Fibroblast of lung (primary cell): ENCODE measurements around the gene EEF1A2. TPM values are rescaled to one million over a fixed set of nuclear protein-coding genes. Genes with fewer than 3 reads are reported as not detected.
A peak's percentile ranks its signal among the peaks of the same experiment; 100 is the strongest.

ENCODE experiments used
- DNase-seq, 2 donors: peaks; one replicate each; pipeline versions ENCODE4 v3.0.0 to v3.0.0-alpha.2; 2010; ENCODE audit warnings: low read depth in 2 of 2
- H2AFZ ChIP-seq: 2 replicates; pipeline ENCODE4 v1.5.1; 2012; ENCODE audit warnings: low read length, control low read depth, inconsistent platforms
- H3K27ac ChIP-seq: 2 replicates; pipeline ENCODE4 v1.5.1; 2011; ENCODE audit warnings: low read length, control low read depth; ENCODE audit not compliant: insufficient read depth
- H3K27me3 ChIP-seq: 2 replicates; pipeline ENCODE4 v1.5.1; 2011; ENCODE audit warnings: mild to moderate bottlenecking, low read length; ENCODE audit not compliant: control insufficient read depth, insufficient read depth
- H3K36me3 ChIP-seq: 2 replicates; pipeline ENCODE4 v1.5.1; 2011; ENCODE audit warnings: low read length; ENCODE audit not compliant: control insufficient read depth, insufficient read depth
- H3K4me1 ChIP-seq: 2 replicates; pipeline ENCODE4 v1.5.1; 2011; ENCODE audit warnings: low read length; ENCODE audit not compliant: control insufficient read depth, insufficient read depth; ENCODE audit errors: extremely low read depth
- H3K4me2 ChIP-seq: 2 replicates; pipeline ENCODE4 v1.5.1; 2011; ENCODE audit warnings: low read length, control low read depth; ENCODE audit not compliant: insufficient read depth; ENCODE audit errors: extremely low read depth
- H3K4me3 ChIP-seq, 4 experiments: fragments of 200-600 bp in 1 of 4; sonication (generic) in 1 of 4; replicated peaks in 1 of 4; 2 replicates each; pipeline ENCODE4 v1.5.1; 2011 to 2016; ENCODE audit warnings: low read length in 4 of 4, low read depth in 3 of 4, mild to moderate bottlenecking in 3 of 4, control low read depth in 2 of 4, inconsistent platforms in 1 of 4, mixed read lengths in 1 of 4; ENCODE audit not compliant: insufficient read depth in 1 of 4; ENCODE audit errors: control extremely low read depth in 1 of 4
- H3K79me2 ChIP-seq: 2 replicates; pipeline ENCODE4 v1.5.1; 2012; ENCODE audit warnings: mild to moderate bottlenecking, low read length, inconsistent platforms; ENCODE audit not compliant: control insufficient read depth, insufficient read depth
- H3K9ac ChIP-seq: 2 replicates; pipeline ENCODE4 v1.5.1; 2011; ENCODE audit warnings: mild to moderate bottlenecking, low read length, control low read depth; ENCODE audit not compliant: insufficient read depth
- H3K9me3 ChIP-seq: 2 replicates; pipeline ENCODE4 v1.5.1; 2012; ENCODE audit warnings: low read depth, low read length; ENCODE audit not compliant: control insufficient read depth, insufficient read depth
- H4K20me1 ChIP-seq: 2 replicates; pipeline ENCODE4 v1.5.1; 2011; ENCODE audit warnings: low read length; ENCODE audit not compliant: control insufficient read depth, insufficient read depth; ENCODE audit errors: extremely low read depth
- EZH2 ChIP-seq: IDR thresholded peaks from 2 replicates; pipeline ENCODE4 v1.5.1; 2012; ENCODE audit warnings: low read length, control low read depth, mild to moderate bottlenecking; ENCODE audit errors: missing control alignments
- polyA plus RNA-seq, 2 donors: library from polyadenylated mRNA; depleted of rRNA in 1 of 2; stranded (reverse) in 1 of 2; unstranded in 1 of 2; fragments of >200 nt; gene quantifications; 2 replicates each; pipeline ENCODE4 v1.2.1, GENCODE V29; 2011 to 2012; ENCODE audit warnings: missing spikeins in 1 of 2
- total RNA-seq: library from RNA; depleted of rRNA; stranded (reverse); fragments of >200 nt; gene quantifications from 2 replicates; pipeline ENCODE4 v1.2.1, GENCODE V29; 2014
- TF ChIP-seq, protein P1 (sequence below), 2 donors: IDR thresholded peaks in 1 of 2; conservative IDR thresholded peaks in 1 of 2; 1 replicate in 1 of 2; 2 replicates in 1 of 2; pipeline ENCODE4 v1.5.1; 2011 to 2012; ENCODE audit warnings: low read length in 2 of 2, control low read depth in 1 of 2, inconsistent platforms in 1 of 2, low read depth in 1 of 2, mild to moderate bottlenecking in 1 of 2

EEF1A2 gene
- total and polyA plus RNA-seq, 2 donors (not counting 1 experiment from before 2014, with no cell fraction given) = 0.16 to 1.7 TPM

DNA sequence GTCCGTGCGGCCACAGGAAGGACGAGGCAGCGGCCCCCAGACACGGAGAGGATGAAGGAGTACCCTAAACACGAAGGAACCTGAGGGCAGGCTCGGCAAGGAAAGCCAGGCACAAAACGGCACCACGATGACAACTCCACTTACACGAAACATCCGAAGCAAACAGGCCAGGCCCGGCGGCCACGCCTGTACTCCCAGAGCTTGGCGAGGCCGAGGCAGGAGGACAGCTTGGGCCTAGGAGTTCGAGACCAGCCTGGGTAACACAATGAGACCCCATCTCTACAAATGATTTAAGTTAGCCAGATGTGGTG, 39.9 kb downstream of the EEF1A2 start:
- TF ChIP-seq EZH2 = no peak
- TF ChIP-seq, protein P1, sequence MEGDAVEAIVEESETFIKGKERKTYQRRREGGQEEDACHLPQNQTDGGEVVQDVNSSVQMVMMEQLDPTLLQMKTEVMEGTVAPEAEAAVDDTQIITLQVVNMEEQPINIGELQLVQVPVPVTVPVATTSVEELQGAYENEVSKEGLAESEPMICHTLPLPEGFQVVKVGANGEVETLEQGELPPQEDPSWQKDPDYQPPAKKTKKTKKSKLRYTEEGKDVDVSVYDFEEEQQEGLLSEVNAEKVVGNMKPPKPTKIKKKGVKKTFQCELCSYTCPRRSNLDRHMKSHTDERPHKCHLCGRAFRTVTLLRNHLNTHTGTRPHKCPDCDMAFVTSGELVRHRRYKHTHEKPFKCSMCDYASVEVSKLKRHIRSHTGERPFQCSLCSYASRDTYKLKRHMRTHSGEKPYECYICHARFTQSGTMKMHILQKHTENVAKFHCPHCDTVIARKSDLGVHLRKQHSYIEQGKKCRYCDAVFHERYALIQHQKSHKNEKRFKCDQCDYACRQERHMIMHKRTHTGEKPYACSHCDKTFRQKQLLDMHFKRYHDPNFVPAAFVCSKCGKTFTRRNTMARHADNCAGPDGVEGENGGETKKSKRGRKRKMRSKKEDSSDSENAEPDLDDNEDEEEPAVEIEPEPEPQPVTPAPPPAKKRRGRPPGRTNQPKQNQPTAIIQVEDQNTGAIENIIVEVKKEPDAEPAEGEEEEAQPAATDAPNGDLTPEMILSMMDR (conservative IDR thresholded peaks at IDR 0.05 in 1 of 2, IDR thresholded peaks at IDR 0.05 in 1 of 2; ENCODE audit: low read depth in 1 of 2, low read length in 2 of 2) = no peak

GRCh38 chr20:63458170-63459069, 40.5 kb downstream of the EEF1A2 start:
- Histone ChIP-seq H3K36me3 (no peaks in the 10 kb centered on the region), H3K9me3 (no peaks in the 10 kb centered on the region), H3K27ac (no peak overlapping the region), H3K27me3 (peaks cover 19% of the 10 kb centered on the region), H3K4me2 (no peak overlapping the region), H3K79me2 (no peaks in the 10 kb centered on the region), H4K20me1 (no peaks in the 10 kb centered on the region), H3K4me3 (no peak overlapping the region), H3K9ac (no peak overlapping the region), H2AFZ (no peak overlapping the region), H3K4me1 (no peaks in the 10 kb centered on the region)
- no peak for DNase-seq
- no peak for TF ChIP-seq EZH2
- TF ChIP-seq, protein P1 (conservative IDR thresholded peaks at IDR 0.05 in 1 of 2, IDR thresholded peaks at IDR 0.05 in 1 of 2; ENCODE audit: low read depth in 1 of 2, low read length in 2 of 2) = no peak

More for the DNA sequence above, 39.9 kb downstream of the EEF1A2 start:
- no peaks in the 10 kb centered on the region for H3K4me1 ChIP-seq
- peaks cover 22% of the 10 kb centered on the region for H3K27me3 ChIP-seq
- H3K27ac ChIP-seq = no peak overlapping the region
- no peak overlapping the region for H3K9ac ChIP-seq
- H3K4me2 ChIP-seq = no peak overlapping the region
- no peak for DNase-seq
- H3K4me3 ChIP-seq = no peak overlapping the region
- no peak overlapping the region for H2AFZ ChIP-seq
- H3K9me3 ChIP-seq = no peaks in the 10 kb centered on the region
- no peaks in the 10 kb centered on the region for H3K36me3 ChIP-seq
- H4K20me1 ChIP-seq = no peaks in the 10 kb centered on the region
- H3K79me2 ChIP-seq = no peaks in the 10 kb centered on the region

- H3K4me2 ChIP-seq = no peak overlapping the region
- no peak overlapping the region for H2AFZ ChIP-seq
- peaks cover 17% of the 10 kb centered on the region for H3K27me3 ChIP-seq
- no peaks in the 10 kb centered on the region for H3K4me1 ChIP-seq
- H3K79me2 ChIP-seq = no peaks in the 10 kb centered on the region
- DNase-seq = peak; percentile 9 to 11
- H3K36me3 ChIP-seq = no peaks in the 10 kb centered on the region
- no peak overlapping the region for H3K27ac ChIP-seq
- H3K4me3 ChIP-seq = no peak overlapping the region
- H3K9ac ChIP-seq = no peak overlapping the region
- H4K20me1 ChIP-seq = no peaks in the 10 kb centered on the region
- TF ChIP-seq, protein P1 (conservative IDR thresholded peaks at IDR 0.05 in 1 of 2, IDR thresholded peaks at IDR 0.05 in 1 of 2; ENCODE audit: low read depth in 1 of 2, low read length in 2 of 2) = no peak
- no peak for TF ChIP-seq EZH2
- H3K9me3 ChIP-seq = no peaks in the 10 kb centered on the region
Observed at GRCh38 chr20:63457737-63458136, 41.1 kb downstream of the EEF1A2 start.
